LNCAP (cell line): ENCODE results near the gene FER.

Experiments
- TF ChIP-seq, protein P1 (sequence below): fragments of 450-650 bp; IDR thresholded peaks from 2 replicates; pipeline ENCODE4 v1.5.1; 2017; ENCODE audit warnings: mild to moderate bottlenecking

FER gene

DNA sequence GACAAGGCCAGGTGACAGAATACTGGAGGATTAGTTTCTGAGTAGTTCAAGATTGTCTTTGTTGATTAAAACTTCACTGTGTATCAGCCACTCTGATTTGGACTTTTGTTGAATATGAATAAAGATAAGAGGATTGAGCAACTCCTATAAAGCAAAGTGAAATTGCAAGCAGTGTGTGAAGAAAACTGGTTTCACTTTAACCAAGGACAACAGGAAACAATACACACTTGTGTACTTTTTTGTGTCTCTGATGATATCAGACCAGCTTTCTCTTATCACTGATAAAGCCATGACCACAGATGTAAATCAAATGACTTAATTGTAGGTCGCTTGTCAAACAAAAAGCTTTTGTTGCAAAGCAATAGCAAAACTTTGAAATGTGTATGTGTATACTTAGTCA is 268.6 kb downstream of the FER start:
- TF ChIP-seq, protein P1, sequence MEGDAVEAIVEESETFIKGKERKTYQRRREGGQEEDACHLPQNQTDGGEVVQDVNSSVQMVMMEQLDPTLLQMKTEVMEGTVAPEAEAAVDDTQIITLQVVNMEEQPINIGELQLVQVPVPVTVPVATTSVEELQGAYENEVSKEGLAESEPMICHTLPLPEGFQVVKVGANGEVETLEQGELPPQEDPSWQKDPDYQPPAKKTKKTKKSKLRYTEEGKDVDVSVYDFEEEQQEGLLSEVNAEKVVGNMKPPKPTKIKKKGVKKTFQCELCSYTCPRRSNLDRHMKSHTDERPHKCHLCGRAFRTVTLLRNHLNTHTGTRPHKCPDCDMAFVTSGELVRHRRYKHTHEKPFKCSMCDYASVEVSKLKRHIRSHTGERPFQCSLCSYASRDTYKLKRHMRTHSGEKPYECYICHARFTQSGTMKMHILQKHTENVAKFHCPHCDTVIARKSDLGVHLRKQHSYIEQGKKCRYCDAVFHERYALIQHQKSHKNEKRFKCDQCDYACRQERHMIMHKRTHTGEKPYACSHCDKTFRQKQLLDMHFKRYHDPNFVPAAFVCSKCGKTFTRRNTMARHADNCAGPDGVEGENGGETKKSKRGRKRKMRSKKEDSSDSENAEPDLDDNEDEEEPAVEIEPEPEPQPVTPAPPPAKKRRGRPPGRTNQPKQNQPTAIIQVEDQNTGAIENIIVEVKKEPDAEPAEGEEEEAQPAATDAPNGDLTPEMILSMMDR: no peak

DNA sequence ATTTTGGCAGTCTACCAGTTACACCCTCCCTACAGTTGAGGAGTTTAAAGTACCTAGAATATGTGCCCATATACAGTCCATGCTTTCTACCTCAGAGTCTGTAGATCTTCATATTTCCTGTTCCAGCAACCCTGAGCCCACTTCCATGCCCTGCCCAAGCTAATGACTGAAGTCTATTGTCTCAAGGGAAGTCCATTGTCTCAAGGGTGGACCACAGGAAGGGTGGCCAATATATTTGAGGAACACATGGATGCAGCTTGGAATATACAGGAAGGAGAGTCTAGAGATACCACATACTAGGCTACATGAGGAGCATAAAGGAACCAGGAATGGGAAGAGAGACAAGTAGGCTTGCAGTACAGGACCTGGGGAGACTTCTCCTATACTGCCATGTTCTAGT is 274.4 kb downstream of the FER start:
- TF ChIP-seq, protein P1: no peak

DNA sequence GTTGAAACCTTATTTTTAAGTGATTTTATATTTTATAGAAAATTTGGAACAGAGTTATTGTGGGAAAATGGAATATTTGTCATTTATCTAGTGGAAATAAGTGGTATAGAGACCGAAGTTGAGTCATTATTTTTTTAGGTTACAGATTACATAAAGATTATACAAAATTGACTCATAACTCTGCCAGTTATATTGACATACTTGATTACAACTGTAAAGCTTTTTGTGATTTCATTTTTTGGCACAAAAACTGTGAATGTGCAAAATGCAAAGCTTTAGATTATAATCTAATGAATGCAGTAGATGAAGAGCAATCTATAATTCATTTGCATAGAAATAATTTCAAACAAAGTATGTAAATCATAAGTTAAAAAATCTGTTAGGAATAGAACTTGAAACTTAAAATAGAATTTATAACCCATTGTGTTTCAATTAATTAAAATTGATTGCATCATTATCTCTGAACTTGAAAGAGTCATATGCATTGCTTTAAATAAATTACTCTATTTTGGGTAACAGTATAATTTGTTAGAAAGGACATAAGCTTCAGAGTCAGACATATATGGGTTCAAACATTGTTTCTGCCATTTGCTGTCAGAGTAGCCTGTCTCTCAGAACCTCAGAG is 280.4 kb downstream of the FER start:
- TF ChIP-seq, protein P1: no peak

DNA sequence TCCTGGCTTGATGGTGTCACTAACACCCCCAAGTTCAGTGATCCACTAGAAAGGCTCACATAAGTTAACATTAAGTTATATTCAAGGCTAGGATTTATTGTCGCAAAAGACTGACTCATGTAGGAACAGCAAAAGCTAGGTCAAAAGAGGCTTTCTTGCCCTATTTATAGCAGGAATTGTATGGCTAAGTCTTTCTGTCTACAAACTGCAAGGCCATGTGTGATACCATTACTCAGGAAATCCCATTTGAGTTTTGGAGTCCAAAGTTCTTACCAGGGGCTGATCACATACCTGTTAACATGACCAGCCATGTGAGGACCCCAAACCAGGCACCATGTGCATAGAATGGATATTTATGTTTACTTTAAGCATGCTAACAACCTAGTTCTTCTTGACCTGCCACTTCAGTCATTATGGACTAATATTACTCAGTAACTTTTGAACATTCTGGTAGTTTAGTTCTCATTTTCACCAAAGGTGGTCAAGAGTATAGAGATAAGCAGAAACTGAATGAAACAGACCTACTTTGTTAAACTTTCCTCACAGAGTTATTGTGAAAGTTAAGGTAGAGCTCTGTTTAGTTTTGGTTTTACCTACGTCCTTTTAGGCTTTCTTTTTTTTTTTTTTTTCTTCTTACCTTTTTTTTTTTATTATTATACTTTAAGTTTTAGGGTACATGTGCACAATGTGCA is 281.1 kb downstream of the FER start:
- TF ChIP-seq, protein P1: no peak

DNA sequence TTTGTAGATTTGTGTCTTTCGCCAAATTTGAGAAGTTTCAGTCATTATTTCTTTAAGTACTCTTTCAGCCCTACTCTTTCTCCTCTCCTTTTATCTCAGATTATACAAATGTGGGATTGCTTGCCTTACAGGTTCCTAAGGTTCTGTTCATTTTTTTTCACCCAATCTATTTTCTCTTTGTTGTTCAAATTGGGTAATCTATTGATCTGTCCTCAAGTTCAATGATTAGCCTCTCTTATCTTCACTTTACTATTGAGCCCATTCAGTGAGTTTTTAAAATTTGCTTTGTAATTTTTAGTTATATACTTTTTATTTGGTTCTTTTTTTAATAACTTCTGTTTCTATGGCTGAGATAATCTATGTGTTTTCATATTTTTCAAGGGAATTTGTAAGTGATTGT is 282.1 kb downstream of the FER start:
- TF ChIP-seq, protein P1: no peak

DNA sequence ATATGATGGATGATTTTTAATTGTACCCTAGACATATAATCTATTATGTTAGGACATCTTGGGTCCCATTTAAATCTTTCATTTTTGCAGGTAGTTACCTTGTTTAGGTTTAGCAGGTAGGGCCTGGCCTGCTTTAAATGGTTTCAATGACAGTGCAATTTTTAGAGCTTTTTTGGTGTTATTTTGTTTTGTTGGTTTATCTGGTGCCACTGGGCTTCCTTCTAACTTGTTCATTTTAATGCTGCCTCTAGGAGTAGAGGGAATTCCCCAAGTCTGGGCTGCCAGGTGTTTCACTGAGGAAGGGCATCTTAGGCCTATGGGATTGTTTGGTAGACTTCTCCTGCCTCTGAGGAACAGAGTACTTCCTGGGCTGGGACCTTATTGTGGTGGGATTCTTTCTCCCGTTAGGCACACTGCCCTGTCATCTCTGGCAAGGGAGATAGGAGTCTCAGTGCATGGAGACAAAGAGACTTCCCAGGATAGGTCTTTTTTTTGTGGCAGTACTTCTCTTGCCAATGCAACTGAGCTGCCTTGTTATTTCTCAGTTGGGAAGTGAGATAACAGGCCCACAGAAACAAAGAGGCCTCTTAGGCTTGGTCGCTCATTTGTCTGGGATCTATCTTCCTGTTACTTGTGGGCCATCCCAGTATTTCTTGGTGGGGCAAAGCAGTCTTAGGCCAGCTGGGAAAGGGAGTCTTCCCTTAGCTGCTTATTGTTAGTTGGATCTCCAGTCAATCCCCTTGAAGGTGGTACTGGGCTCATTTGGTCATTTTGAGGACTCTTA is 282.9 kb downstream of the FER start:
- TF ChIP-seq, protein P1: no peak

DNA sequence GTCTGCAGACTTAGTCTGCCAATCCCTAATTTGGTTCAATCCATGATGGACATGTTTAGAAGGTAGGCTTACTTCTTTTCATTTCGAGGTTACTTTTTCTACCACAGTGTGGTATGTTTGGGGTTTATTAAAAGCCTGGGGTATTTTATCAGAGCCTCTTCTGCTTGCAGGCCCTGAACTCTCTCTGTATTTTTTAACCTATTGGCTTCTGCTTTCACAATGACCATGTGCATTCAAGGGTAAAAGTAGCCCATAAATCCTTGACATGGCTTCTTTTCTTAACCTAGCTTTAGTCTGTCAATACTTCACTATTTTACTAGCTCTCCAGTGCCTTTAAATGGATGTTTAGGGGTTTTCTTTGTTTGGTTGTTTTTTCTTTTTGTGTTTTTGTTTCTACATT is 286.6 kb downstream of the FER start:
- TF ChIP-seq, protein P1: no peak
